HG02763 (cell line): Measurements from ENCODE around the gene TTPAL.
A peak's percentile ranks its signal among the peaks of the same experiment; 100 is the strongest.

Experiments
- ATAC-seq: cut with Tn5 transposase; IDR thresholded peaks from one replicate; pipeline ENCODE4 v1.9.1; 2021; ENCODE audit warnings: mild to moderate bottlenecking, moderate library complexity; ENCODE audit not compliant: unreplicated experiment

Gene TTPAL, protein sequence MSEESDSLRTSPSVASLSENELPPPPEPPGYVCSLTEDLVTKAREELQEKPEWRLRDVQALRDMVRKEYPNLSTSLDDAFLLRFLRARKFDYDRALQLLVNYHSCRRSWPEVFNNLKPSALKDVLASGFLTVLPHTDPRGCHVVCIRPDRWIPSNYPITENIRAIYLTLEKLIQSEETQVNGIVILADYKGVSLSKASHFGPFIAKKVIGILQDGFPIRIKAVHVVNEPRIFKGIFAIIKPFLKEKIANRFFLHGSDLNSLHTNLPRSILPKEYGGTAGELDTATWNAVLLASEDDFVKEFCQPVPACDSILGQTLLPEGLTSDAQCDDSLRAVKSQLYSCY

DNA sequence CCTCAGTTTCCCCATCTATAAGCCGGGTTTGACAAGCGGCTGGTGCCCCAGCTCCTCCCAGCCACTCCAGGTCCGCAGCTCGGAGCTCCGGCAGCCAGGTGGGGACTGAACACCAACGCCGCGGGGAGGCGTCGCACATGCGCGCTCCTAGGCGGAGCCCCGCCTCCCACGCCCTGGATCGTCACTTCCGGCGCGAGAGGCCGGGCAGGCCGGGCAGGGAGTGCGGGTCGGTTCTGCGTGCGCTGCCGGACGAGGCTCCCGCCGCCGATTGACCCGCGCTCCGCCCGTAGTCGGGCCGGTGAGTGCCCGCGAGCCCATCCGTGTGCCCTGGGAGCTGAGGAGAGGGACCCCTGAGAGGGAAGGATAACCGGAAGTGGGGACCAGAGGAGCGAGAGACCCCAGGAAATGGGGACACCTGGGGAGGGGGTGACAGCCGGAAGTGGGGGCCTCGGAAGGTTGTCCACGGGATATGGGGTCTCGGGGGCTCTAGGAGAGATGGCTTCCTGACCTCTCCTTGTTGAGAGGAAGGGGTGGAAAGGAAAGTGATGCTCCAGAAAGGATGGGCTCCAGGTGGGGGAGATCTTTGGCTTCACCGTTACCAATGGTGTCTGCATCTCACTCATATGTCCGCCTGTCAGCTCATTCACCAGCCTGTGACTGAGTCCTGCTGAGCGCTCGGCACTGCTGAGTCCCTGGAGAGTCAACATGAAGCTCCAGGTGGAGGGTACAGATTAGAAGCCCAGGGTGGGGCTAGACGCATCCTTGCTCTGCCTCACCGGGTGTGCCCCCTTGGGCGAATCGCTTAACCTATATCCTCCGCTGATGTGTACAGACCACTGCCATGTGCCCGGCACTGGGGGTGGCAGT is at the start of gene TTPAL:
TTPAL (plus strand) TSS at position 181 of the 867 bp plus-strand sequence. CDS start 4,126 bp downstream, outside the sequence.
- peak; percentile 98 for ATAC-seq

DNA sequence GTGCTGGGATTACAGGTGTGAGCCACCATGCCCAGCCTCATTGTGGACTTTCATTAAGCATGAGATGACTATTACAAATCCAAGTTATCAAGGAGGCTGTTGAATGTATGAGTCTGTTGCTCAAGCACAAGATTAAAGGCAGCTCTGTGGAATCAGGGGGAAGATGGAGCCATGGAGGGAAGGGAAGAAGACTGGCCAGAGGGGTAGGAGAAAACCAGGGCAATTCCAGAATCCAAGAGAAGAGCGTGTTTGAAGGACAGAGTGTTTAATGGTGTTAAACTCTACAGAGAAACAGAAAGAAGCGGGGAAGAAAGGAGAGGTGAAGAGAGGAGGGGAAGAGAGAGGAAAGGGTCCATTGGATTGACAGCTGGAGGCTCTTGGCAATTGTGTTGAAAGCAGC is 49.8 kb upstream of the TTPAL start:
- ATAC-seq = no peak

DNA sequence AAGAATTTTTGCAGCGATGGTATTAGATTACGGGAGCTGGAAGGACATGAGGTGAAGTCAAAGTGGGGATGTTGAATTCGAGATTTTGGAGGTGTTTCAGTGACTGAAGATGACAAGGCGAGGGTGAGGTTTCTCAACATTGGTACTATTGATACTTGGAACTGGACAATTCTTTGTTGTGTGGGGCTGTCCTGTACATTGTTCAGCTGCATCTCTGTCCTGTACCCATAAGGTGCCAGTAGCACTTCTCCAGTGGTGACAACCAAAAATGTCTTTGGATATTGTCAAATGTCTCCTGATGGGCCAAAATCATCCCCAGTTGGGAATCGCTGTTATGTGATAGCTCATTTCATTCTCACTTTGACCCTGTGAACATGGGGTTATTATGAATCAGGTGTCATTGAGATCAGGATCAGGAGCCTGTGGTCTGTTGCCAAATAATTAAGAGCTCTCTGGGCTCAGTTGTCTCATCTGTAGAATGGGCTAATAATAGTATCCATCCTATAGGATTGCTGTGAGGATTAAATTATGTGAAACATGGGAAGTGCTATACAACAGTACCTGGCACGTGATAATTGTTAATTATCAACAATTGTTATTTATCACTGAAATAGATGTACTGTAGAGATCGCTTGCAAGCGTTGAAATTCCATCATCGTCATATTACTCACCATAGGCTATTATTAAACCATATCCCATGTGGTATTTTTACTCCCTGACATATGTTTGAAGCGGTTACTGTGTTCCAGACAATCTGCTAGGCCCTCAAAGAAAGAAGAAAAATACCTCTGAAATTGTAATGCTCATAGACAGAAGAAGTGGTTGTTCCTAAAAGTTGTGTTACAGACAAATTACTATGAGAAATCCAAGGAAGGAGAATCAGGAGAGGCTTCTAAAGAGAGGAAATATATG is 48.5 kb upstream of the TTPAL start:
- no peak for ATAC-seq

DNA sequence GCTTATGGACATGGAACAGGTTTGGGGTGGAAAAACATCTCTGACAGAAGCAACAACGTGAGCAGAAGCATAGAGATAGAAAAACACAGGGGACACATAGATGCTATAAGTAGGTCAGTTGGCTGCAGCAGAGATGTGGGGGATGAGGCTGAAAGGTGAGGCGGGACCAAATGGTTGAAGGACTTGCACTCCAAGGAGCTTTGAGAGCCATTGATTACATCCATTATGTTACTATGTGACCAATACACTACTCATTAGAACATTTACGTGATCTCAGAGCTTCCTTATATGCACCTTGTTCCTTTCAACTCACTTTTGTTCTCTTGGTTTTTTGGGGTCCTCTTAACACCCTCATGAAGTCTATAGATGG is 47.9 kb upstream of the TTPAL start:
- no peak for ATAC-seq

DNA sequence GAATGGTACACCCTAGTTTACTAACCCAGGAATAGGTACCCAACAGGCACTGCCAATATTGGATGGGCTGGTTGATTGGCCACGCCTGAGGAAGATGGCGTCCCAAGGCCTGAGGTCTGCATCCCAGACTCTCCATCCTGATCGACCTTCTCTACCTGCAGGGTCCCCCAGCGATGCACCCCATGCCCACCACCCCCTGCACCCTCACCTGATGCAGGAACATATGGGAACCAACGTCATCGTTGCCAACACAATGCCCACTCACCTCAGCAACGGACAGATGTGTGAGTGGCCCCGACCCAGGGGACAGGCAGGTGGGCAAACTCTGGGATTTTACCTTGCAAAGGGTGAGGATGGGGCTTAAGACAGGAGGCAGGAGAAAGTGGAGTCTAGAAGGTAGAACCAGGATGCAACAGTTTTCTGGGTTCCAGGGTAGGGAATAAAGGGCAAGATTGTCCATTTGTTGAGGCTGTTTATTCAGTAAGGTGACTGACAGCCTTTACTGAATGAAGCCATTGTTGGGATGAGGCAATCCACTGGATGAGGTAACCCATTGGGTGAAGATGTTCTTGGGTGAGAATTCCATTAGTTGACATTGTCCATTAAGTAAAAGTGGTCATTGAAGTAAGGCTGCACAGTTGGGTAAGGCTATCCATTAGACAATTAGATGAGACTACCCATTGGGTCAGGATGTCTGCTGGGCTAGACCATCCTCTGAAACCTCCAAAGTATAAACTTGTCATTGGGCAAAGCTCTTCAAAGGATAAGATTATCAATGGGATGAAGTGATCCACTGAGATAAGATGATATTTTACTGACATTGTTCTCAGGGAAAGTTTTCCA is 47.3 kb upstream of the TTPAL start:
- no peak for ATAC-seq

DNA sequence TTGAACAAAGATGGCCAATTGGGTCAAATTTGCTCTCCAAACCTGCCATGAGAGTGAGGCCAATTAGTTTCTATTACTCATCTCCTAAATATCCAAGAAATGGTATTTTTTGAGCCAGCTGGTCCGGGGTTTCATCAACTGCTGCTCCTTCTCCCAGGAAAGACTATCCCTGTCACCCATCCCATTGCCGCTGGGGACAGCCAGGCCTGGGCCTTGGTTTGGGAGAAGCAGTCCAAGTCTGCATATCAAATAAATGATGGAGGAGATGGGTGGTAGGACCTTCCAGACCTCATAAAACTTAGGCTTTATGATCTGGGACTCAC is 46.7 kb upstream of the TTPAL start:
- no peak for ATAC-seq

DNA sequence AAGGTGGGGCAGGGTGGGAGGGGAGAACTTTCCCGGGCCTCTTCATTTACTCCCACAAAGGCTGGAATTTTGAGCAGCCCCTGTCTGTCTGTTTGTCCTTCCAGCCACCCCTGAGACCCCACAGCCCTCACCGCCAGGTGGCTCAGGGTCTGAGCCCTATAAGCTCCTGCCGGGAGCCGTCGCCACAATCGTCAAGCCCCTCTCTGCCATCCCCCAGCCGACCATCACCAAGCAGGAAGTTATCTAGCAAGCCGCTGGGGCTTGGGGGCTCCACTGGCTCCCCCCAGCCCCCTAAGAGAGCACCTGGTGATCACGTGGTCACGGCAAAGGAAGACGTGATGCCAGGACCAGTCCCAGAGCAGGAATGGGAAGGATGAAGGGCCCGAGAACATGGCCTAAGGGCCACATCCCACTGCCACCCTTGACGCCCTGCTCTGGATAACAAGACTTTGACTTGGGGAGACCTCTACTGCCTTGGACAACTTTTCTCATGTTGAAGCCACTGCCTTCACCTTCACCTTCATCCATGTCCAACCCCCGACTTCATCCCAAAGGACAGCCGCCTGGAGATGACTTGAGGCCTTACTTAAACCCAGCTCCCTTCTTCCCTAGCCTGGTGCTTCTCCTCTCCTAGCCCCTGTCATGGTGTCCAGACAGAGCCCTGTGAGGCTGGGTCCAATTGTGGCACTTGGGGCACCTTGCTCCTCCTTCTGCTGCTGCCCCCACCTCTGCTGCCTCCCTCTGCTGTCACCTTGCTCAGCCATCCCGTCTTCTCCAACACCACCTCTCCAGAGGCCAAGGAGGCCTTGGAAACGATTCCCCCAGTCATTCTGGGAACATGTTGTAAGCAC is 46.0 kb upstream of the TTPAL start:
- ATAC-seq = no peak

DNA sequence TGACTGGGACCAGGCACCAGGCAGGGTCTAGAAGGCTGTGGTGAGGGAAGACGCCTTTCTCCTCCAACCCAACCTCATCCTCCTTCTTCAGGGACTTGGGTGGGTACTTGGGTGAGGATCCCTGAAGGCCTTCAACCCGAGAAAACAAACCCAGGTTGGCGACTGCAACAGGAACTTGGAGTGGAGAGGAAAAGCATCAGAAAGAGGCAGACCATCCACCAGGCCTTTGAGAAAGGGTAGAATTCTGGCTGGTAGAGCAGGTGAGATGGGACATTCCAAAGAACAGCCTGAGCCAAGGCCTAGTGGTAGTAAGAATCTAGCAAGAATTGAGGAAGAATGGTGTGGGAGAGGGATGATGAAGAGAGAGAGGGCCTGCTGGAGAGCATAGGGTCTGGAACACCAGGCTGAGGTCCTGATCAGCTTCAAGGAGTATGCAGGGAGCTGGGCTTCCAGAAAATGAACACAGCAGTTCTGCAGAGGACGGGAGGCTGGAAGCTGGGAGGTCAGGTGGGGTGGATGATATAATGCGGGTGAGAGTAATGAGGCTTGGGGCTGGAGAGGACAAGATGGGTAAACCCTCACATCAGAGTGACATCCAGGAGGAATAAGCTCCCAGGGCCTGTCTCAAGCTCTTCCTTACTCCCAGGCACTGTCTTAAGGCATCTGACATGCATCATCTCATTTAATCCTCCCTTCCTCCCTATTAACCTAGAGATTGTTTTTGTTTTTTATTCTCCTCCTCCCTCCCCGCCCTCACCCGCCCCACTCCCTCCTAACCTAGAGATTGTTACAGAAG is 45.2 kb upstream of the TTPAL start:
- ATAC-seq = no peak

DNA sequence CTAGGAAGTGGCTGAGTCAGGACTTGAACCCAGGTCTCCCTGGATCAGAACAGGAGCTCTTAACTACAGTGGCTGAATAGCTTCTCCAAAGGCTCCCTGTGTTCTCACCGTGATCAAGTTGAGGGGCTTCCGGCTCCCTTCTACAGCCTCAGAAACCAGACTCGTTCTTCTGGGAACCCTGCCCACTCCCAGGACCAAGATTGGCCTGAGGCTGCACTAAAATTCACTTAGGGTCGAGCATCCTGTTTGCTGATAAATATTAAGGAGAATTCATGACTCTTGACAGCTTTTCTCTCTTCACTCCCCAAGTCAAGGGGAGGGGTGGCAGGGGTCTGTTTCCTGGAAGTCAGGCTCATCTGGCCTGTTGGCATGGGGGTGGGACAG is 44.6 kb upstream of the TTPAL start:
- no peak for ATAC-seq

DNA sequence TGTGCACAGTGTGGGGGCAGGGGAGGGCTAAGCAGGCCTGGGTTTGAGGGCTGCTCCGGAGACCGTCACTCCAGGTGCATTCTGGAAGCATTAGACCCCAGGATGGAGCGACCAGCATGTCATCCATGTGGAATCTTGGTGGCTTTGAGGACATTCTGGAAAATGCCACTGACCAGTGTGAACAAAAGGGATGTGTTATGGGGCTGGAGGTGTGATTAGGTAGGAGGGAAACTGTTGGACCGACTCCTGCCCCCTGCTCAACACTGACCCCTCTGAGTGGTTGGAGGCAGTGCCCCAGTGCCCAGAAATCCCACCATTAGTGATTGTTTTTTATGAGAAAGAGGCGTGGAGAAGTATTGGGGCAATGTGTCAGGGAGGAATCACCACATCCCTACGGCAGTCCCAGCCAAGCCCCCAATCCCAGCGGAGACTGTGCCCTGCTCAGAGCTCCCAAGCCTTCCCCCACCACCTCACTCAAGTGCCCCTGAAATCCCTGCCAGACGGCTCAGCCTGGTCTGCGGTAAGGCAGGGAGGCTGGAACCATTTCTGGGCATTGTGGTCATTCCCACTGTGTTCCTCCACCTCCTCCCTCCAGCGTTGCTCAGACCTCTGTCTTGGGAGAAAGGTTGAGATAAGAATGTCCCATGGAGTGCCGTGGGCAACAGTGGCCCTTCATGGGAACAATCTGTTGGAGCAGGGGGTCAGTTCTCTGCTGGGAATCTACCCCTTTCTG is 44.0 kb upstream of the TTPAL start:
- ATAC-seq = no peak

DNA sequence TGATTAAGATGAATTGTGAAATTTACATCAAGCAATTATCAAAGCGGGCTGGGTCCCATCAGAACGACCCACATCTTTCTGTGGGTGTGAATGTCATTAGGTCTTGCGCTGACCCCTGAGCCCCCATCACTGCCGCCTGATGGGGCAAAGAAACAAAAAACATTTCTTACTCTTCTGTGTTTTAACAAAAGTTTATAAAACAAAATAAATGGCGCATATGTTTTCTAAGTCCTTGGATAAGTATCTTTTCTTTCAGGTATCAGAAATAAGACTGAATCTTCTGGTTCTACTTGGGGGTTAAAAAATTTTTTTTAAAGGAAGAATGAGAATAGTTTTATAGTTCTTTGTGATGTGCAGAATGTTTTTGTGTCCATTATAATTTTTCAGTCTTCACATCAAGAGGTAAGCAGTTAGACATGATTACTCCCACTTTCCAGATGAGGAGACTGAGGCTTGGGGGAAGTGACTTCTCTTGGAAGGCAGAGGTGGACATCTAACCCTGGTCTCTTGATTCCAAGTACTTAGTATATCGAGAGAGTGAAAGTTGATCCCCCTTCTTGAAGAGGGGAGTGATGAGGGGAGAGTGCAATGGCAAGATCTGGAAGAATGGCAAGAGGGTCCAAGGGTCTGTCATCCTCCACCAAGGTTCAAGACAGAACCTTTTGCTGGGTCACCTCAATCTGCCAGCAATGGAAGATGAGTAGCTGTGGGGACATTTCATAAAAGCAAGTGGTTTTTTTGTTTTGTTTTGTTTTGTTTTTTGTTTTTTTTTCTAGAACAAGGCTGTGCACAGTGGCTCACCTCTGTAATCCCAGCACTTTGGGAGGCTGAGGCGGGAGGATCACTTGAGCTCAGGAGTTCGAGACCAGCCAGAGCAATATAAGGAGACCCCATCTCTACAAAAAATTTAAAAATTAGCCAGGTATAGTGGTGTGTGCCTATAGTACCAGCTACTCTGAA is 42.8 kb upstream of the TTPAL start:
- ATAC-seq = no peak

DNA sequence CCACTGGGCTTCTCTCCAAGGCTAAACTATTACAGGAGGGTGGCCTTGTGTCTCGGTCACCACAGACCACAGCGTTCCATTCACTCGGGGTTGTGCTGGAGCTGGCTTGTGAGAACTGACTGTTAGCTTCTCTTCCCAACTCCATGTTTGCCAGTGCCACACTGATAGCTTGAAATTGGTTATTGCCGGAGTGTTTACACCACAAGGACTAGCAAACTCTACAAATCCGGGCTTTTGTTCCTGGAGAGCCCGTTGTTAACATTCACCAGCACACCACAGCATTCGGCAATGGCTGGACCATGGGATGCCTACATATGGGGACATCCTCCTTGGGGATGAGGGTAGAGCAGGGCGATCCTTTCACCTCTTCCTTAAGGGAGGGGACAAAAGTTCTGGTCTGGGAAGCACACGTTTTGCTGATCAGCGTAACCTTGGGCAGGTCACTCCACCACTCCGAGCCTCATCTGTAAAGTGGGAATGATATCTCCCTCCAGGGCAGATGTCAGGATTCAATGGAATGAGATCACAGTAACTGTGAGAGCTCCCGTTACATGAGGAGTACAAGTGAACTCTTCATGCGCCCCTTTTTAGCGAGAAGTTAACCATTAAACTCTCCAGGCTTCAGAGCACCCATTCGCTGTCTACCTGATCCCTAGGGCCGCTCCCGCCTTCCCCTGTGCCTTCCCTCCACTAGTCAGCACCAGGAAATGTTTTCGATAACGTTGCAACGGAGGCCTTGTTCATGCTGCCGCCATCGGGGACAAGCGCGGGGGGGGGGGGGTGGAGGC is 41.7 kb upstream of the TTPAL start:
- ATAC-seq = no peak

DNA sequence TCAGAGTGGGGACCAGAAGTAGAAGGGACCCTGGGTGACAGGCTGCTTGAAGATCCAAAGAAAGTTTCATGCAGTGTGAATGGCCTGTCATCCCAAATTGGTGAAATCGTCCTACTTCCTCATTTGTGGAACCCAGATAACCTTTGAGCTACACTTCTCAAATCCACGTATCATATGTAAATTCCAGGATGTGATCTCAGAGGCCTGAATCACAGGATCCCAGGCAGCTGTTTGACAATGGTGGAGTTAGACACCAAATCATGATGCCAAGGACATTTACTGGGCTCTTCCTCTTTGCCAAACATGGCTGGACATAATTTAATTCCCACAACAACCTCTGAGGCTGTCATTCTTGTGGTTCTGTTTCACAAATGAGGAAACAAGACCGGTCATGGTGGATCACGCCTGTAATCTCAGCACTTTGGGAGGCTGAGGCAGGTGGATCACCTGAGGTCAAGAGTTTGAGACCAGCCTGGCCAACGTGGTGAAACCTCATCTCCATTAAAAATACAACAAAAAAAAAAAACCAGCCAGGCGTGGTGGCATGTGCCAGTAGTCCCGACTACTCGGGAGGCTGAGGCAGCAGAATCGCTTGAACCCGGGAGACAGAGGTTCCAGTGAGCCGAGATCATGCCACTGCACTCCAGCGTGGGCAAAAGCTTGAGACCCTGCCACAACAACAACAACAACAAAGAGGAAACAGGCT is 39.9 kb upstream of the TTPAL start:
- ATAC-seq = no peak

DNA sequence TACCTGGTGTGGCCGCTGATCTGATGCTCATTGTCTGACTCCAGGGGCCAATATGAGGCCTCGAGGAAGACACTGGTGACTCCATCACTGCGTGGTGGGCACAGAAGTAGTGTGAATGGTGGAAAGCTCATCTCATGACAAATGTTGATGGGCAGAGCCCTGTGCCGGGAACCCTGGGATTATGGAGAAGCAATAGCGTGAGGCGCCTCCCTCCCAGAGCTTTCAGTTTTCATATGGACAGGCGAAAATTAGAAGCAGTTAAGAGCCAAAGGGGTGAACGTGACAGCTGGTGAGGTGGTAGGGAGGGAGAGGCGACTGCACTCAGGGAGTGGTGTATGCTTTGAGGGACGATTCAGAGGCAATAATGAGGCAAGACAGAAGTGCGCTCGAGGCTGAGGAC is 39.3 kb upstream of the TTPAL start:
- no peak for ATAC-seq

DNA sequence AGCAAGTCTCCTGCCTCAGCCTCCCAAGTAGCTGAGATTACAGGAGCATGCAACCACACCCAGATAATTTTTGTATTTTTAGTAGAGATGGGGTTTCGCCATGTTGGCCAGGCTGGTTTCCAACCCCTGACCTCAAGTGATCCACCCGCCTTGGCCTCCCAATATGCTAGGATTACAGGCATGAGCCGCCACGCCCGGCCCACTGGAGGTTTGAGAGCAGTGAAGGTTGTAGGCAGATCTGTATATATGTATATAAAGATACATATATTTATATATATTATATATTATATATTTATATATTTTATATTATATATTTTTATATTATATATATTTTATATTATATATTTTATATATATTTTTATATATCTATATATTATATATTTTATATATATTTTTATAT is 38.2 kb upstream of the TTPAL start:
- no peak for ATAC-seq

DNA sequence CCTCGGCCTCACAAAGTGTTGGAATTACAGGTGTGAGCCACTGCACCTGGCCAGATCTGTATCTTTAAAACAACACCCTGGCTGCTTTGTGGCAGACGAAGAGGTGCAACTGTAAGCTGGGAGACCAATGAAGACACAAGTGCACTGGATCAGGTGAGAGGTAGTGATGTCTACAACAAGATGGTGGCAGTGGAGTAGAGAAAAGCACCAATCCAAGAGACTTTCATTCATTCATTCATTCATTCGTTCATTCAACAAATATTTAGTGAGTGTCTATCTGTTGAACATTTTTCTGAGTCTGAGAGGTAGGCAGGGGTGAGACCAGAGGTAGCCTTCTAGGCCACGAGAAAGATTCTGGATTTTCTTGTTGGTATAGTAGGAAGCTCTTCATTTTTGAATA is 36.9 kb upstream of the TTPAL start:
- no peak for ATAC-seq
